Vagina (tissue), 2 donors: ENCODE results near the gene CHST6. TPM values are rescaled to one million over a fixed set of nuclear protein-coding genes. Genes with fewer than 3 reads are reported as not detected.
"Not testable (repeated sequence)": the region's sequence is repeated elsewhere in the genome, so short reads cannot be mapped to it uniquely, and the experiment has no call there.

ENCODE experiments used
- DNase-seq, 2 donors: peaks; one replicate each; pipeline ENCODE4 v3.0.0-alpha.2; 2017; ENCODE audit errors: extremely low spot score in 2 of 2
- H3K27ac ChIP-seq: fragments of 200-600 bp; sonication (generic); one replicate; pipeline ENCODE4 v1.5.1; 2019
- H3K27me3 ChIP-seq: fragments of 200-600 bp; sonication (generic); one replicate; pipeline ENCODE4 v1.5.1; 2019
- H3K36me3 ChIP-seq, 2 donors: fragments of 200-600 bp; sonication (generic); one replicate each; pipeline ENCODE4 v1.5.1; 2017 to 2019
- H3K4me1 ChIP-seq: fragments of 200-600 bp; sonication (generic); one replicate; pipeline ENCODE4 v1.5.1; 2019
- H3K4me3 ChIP-seq, 2 donors: fragments of 200-600 bp; sonication (generic); 1 replicate in 1 of 2; 2 replicates in 1 of 2; pipeline ENCODE4 v1.5.1; 2016 to 2019
- H3K9me3 ChIP-seq: fragments of 200-600 bp; sonication (generic); one replicate; pipeline ENCODE4 v1.5.1; 2019
- CTCF ChIP-seq, 3 experiments: fragments of 450-650 bp in 2 of 3; fragments of 200-600 bp in 1 of 3; sonication (generic) in 1 of 3; IDR thresholded peaks; one replicate each; pipeline ENCODE4 v1.5.1; 2017 to 2019; ENCODE audit warnings: antibody characterized with exemption in 3 of 3, mild to moderate bottlenecking in 2 of 3, moderate library complexity in 2 of 3
- POLR2A ChIP-seq, 2 donors: fragments of 450-650 bp; IDR thresholded peaks; one replicate each; pipeline ENCODE4 v1.6.1; 2017; ENCODE audit warnings: antibody characterized with exemption in 2 of 2, mild to moderate bottlenecking in 2 of 2, moderate library complexity in 2 of 2
- POLR2AphosphoS5 ChIP-seq, 2 donors: sonication (generic); formaldehyde crosslinking; IDR thresholded peaks; one replicate each; pipeline ENCODE4 v1.9.0; 2017; ENCODE audit warnings: antibody characterized with exemption in 2 of 2, mild to moderate bottlenecking in 2 of 2, low read depth in 1 of 2; ENCODE audit not compliant: insufficient read depth in 1 of 2
- intact Hi-C: fragments of 100-400 bp; cut with DNase I; formaldehyde crosslinking; loops from one replicate; pipeline ENCODE4 v1.15.1; 2023
- total RNA-seq: library from RNA; depleted of rRNA; stranded (reverse); fragments of >200 nt; gene quantifications from one replicate; pipeline ENCODE4 v1.2.3, GENCODE V29; 2016

The CHST6 gene
- total RNA-seq, 1 donor from 2014 or later = 0.25 TPM

- Histone ChIP-seq H3K9me3 (no peaks in the 10 kb centered on the region), H3K27me3 (no peaks in the 10 kb centered on the region), H3K4me3 (no peak overlapping the region), H3K36me3 (no peaks in the 10 kb centered on the region), H3K27ac (no peak overlapping the region), H3K4me1 (peaks cover 34% of the 10 kb centered on the region)
- no peak for DNase-seq
- TF ChIP-seq POLR2AphosphoS5 (IDR thresholded peaks at IDR 0.05; ENCODE audit: insufficient read depth in 1 of 2, low read depth in 1 of 2) (no peak), POLR2A (IDR thresholded peaks at IDR 0.05) (no peak), CTCF (IDR thresholded peaks at IDR 0.05) (no peak)
- intact Hi-C loops = loop anchor here (10.0 kb wide), 2 partner anchors 55 to 165 kb away; partner anchors contain the start of gene ADAT1
Measured at GRCh38 chr16:75459691-75460090, 35.5 kb downstream of the CHST6 start.

- peaks cover 34% of the 10 kb centered on the region for H3K4me1 ChIP-seq
- intact Hi-C loops = no loop called here
- no peaks in the 10 kb centered on the region for H3K27me3 ChIP-seq
- H3K9me3 ChIP-seq = no peaks in the 10 kb centered on the region
- TF ChIP-seq POLR2AphosphoS5 (IDR thresholded peaks at IDR 0.05; ENCODE audit: insufficient read depth in 1 of 2, low read depth in 1 of 2) (no peak), CTCF (IDR thresholded peaks at IDR 0.05) (no peak), POLR2A (IDR thresholded peaks at IDR 0.05) (no peak)
- no peak overlapping the region for H3K27ac ChIP-seq
- no peak for DNase-seq
- no peaks in the 10 kb centered on the region for H3K36me3 ChIP-seq
- no peak overlapping the region for H3K4me3 ChIP-seq
Measured at GRCh38 chr16:75458439-75458838, 36.8 kb downstream of the CHST6 start.

GRCh38 chr16:75458029-75458428 lies 37.2 kb downstream of the CHST6 start:
- intact Hi-C loops = no loop called here
- H3K4me1 ChIP-seq = peaks cover 34% of the 10 kb centered on the region
- H3K27me3 ChIP-seq = no peaks in the 10 kb centered on the region
- no peak overlapping the region for H3K4me3 ChIP-seq
- H3K9me3 ChIP-seq = no peaks in the 10 kb centered on the region
- DNase-seq = no peak
- no peak overlapping the region for H3K27ac ChIP-seq
- no peaks in the 10 kb centered on the region for H3K36me3 ChIP-seq
- TF ChIP-seq POLR2A (IDR thresholded peaks at IDR 0.05) = no peak
- no peak for TF ChIP-seq POLR2AphosphoS5 (IDR thresholded peaks at IDR 0.05; ENCODE audit: insufficient read depth in 1 of 2, low read depth in 1 of 2)
- TF ChIP-seq CTCF (IDR thresholded peaks at IDR 0.05) = no peak

- intact Hi-C loops = no loop called here
- peaks cover 33% of the 10 kb centered on the region for H3K4me1 ChIP-seq
- TF ChIP-seq POLR2AphosphoS5 (IDR thresholded peaks at IDR 0.05; ENCODE audit: insufficient read depth in 1 of 2, low read depth in 1 of 2) = no peak
- TF ChIP-seq POLR2A (IDR thresholded peaks at IDR 0.05) = no peak
- TF ChIP-seq CTCF (IDR thresholded peaks at IDR 0.05) = no peak
- no peak for DNase-seq
- no peak overlapping the region for H3K4me3 ChIP-seq
- no peaks in the 10 kb centered on the region for H3K9me3 ChIP-seq
- no peak overlapping the region for H3K27ac ChIP-seq
- H3K27me3 ChIP-seq = no peaks in the 10 kb centered on the region
- no peaks in the 10 kb centered on the region for H3K36me3 ChIP-seq
Measured at GRCh38 chr16:75457485-75458021, 37.7 kb downstream of the CHST6 start.

GRCh38 chr16:75456971-75457370 lies 38.3 kb downstream of the CHST6 start:
- H3K9me3 ChIP-seq = no peaks in the 10 kb centered on the region
- no peak overlapping the region for H3K4me3 ChIP-seq
- intact Hi-C loops = no loop called here
- no peak for DNase-seq
- no peaks in the 10 kb centered on the region for H3K36me3 ChIP-seq
- H3K27ac ChIP-seq = no peak overlapping the region
- no peak for TF ChIP-seq POLR2AphosphoS5 (IDR thresholded peaks at IDR 0.05; ENCODE audit: insufficient read depth in 1 of 2, low read depth in 1 of 2)
- TF ChIP-seq CTCF (IDR thresholded peaks at IDR 0.05) = no peak
- TF ChIP-seq POLR2A (IDR thresholded peaks at IDR 0.05) = no peak
- H3K4me1 ChIP-seq = peaks cover 27% of the 10 kb centered on the region
- H3K27me3 ChIP-seq = no peaks in the 10 kb centered on the region

GRCh38 chr16:75456486-75456885 lies 38.8 kb downstream of the CHST6 start:
- peaks cover 22% of the 10 kb centered on the region for H3K4me1 ChIP-seq
- H3K9me3 ChIP-seq, H3K4me3 ChIP-seq, intact Hi-C loops, H3K36me3 ChIP-seq, H3K27ac ChIP-seq, H3K27me3 ChIP-seq, DNase-seq: not testable (repeated sequence)
